Sigmoid colon (tissue), 7 donors: Measurements from ENCODE around the gene MRPS24. TPM values are rescaled to one million over a fixed set of nuclear protein-coding genes. Genes with fewer than 3 reads are reported as not detected.

Experiments
- DNase-seq: peaks from one replicate; pipeline ENCODE4 v3.0.0-alpha.2; 2019
- H3K27ac ChIP-seq, 4 donors: fragments of 200-600 bp; sonication (generic); one replicate each; pipeline ENCODE4 v1.5.1; 2016 to 2019; ENCODE audit warnings: mild to moderate bottlenecking in 1 of 4
- H3K27me3 ChIP-seq, 3 donors: fragments of 200-600 bp; sonication (generic); one replicate each; pipeline ENCODE4 v1.5.1; 2019; ENCODE audit warnings: mild to moderate bottlenecking in 1 of 3
- H3K36me3 ChIP-seq, 4 donors: fragments of 200-600 bp; sonication (generic); one replicate each; pipeline ENCODE4 v1.5.1; 2016 to 2019
- H3K4me1 ChIP-seq, 4 donors: fragments of 200-600 bp; sonication (generic); one replicate each; pipeline ENCODE4 v1.5.1; 2017 to 2019
- H3K4me3 ChIP-seq, 4 donors: fragments of 200-600 bp; sonication (generic); one replicate each; pipeline ENCODE4 v1.5.1; 2017 to 2019; ENCODE audit warnings: mild to moderate bottlenecking in 2 of 4, moderate library complexity in 1 of 4
- H3K9me3 ChIP-seq, 4 donors: fragments of 200-600 bp in 3 of 4; sonication (generic) in 3 of 4; one replicate each; pipeline versions ENCODE4 v1.5.1 to v1.6.1; 2013 to 2019
- EP300 ChIP-seq, 4 donors: sonication (generic); formaldehyde crosslinking; IDR thresholded peaks; one replicate each; pipeline ENCODE4 v1.6.1; 2017; ENCODE audit warnings: antibody characterized with exemption in 4 of 4
- POLR2A ChIP-seq, 2 donors: fragments of 450-650 bp; IDR thresholded peaks; one replicate each; pipeline ENCODE4 v1.6.1; 2016; ENCODE audit warnings: antibody characterized with exemption in 2 of 2, mild to moderate bottlenecking in 2 of 2, moderate library complexity in 2 of 2
- POLR2AphosphoS5 ChIP-seq, 4 donors: sonication (generic); formaldehyde crosslinking; IDR thresholded peaks; one replicate each; pipeline ENCODE4 v1.6.1; 2017; ENCODE audit warnings: antibody characterized with exemption in 4 of 4
- WGBS, 2 donors: extraction: QIAGEN DNeasy Blood & Tissue Kit; methylation state at CpG; one replicate each; pipeline ENCODE4 v1.1.7; 2013; 5-methylcytosine and 5-hydroxymethylcytosine counted together
- intact Hi-C: fragments of 100-400 bp; cut with DNase I; formaldehyde crosslinking; loops from one replicate; pipeline ENCODE4 v1.15.1; 2023
- polyA plus RNA-seq, 3 donors: library from polyadenylated mRNA; stranded (reverse); fragments of 200-250 nt; gene quantifications; one replicate each; pipeline ENCODE4 v1.2.3, GENCODE V29; 2013
- total RNA-seq, 4 donors: library from RNA; depleted of rRNA; stranded (reverse); fragments of >200 nt; gene quantifications; one replicate each; pipeline ENCODE4 v1.1.0, GENCODE V29; 2016
- TF ChIP-seq, protein P1 (sequence below), 4 experiments: fragments of 450-650 bp in 3 of 4; fragments of 200-600 bp in 1 of 4; IDR thresholded peaks; one replicate each; pipeline ENCODE4 v1.5.1; 2016 to 2019; ENCODE audit warnings: antibody characterized with exemption in 4 of 4, mild to moderate bottlenecking in 3 of 4, moderate library complexity in 2 of 4
- donor health status: healthy with polysubstance abuse.
- donor health status: Bipolar disorder and iron deficiency.
- donor health status: healthy.

Gene MRPS24
- 100 to 1,000 TPM; 105 to 148 (median 125) TPM for total RNA-seq
- polyA plus RNA-seq: 100 to 1,000 TPM; 145 to 177 (median 170) TPM

GRCh38 chr7:43869006-43869866 lies at the start of gene MRPS24:
Gene MRPS24 (minus strand): TSS chr7:43869517. CDS start chr7:43869495, 22 bp downstream.
- Histone ChIP-seq H3K9me3 (no peaks in the 10 kb centered on the region), H3K4me1 (peaks cover 0 to 33% (median 24%) of the 10 kb centered on the region in 4 donors), H3K27me3 (no peaks in the 10 kb centered on the region), H3K4me3 (peak within 1 kb of the TSS; percentile 83 to 99 (median 90)), H3K36me3 (peaks cover 0 to 21% (median 7%) of the 10 kb centered on the region in 4 donors), H3K27ac (peak within 1 kb of the TSS; percentile 87 to 94 (median 92))
- intact Hi-C loops: loop anchor here (1.0 kb wide), 1 partner anchor 57 kb away; the partner anchor contains the start of gene UBE2D4
- peak; percentile 11 to 35 for TF ChIP-seq POLR2A (IDR thresholded peaks at IDR 0.05)
- TF ChIP-seq POLR2AphosphoS5 (IDR thresholded peaks at IDR 0.05): peak; percentile 60 to 86 (median 80)
- TF ChIP-seq EP300 (IDR thresholded peaks at IDR 0.05): no peak
- DNase-seq: peak; percentile 97
- 0 to 1% methylated on average over 81 of the region's 81 CpGs for WGBS, 2 donors

- no peaks in the 10 kb centered on the region for H3K9me3 ChIP-seq
- H3K36me3 ChIP-seq: no peaks in the 10 kb centered on the region
- H3K4me3 ChIP-seq: no peak overlapping the region
- no peaks in the 10 kb centered on the region for H3K4me1 ChIP-seq
- WGBS, 2 donors: 96 to 97% methylated on average over 5 of the region's 5 CpGs
- no peak overlapping the region for H3K27ac ChIP-seq
- TF ChIP-seq POLR2A (IDR thresholded peaks at IDR 0.05): no peak
- TF ChIP-seq, protein P1, sequence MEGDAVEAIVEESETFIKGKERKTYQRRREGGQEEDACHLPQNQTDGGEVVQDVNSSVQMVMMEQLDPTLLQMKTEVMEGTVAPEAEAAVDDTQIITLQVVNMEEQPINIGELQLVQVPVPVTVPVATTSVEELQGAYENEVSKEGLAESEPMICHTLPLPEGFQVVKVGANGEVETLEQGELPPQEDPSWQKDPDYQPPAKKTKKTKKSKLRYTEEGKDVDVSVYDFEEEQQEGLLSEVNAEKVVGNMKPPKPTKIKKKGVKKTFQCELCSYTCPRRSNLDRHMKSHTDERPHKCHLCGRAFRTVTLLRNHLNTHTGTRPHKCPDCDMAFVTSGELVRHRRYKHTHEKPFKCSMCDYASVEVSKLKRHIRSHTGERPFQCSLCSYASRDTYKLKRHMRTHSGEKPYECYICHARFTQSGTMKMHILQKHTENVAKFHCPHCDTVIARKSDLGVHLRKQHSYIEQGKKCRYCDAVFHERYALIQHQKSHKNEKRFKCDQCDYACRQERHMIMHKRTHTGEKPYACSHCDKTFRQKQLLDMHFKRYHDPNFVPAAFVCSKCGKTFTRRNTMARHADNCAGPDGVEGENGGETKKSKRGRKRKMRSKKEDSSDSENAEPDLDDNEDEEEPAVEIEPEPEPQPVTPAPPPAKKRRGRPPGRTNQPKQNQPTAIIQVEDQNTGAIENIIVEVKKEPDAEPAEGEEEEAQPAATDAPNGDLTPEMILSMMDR (IDR thresholded peaks at IDR 0.05): no peak
- TF ChIP-seq EP300 (IDR thresholded peaks at IDR 0.05): no peak
- no peak for TF ChIP-seq POLR2AphosphoS5 (IDR thresholded peaks at IDR 0.05)
- H3K27me3 ChIP-seq: no peaks in the 10 kb centered on the region
- intact Hi-C loops: no loop called here
- DNase-seq: no peak
These were observed 46.6 kb upstream of the MRPS24 start for GRCh38 chr7:43915907-43916306.

DNA sequence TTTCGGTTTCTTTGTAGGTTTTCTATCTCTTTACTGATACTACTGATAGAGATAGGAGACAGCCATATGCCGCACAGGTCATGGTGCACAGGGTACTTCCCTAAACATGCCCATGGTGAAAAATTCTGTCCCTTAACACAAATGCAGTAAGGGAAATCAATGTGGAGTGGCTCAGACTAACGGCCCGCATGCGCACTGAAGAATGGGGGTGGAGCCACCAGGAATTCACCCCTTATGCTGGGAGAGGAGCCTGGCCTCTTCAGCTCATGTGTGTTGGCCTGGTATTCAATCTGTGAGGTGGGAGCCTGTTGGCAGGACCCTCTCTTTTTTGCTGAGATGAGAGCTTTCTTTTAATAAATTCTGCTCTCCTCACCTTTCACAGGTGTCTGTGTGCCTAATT lies 45.5 kb upstream of the MRPS24 start:
- no peak for DNase-seq
- H3K27me3 ChIP-seq: no peaks in the 10 kb centered on the region
- 94% methylated on average over 5 of the region's 5 CpGs for WGBS, 2 donors
- H3K4me1 ChIP-seq: no peaks in the 10 kb centered on the region
- TF ChIP-seq EP300 (IDR thresholded peaks at IDR 0.05) (no peak), POLR2AphosphoS5 (IDR thresholded peaks at IDR 0.05) (no peak), POLR2A (IDR thresholded peaks at IDR 0.05) (no peak)
- TF ChIP-seq, protein P1 (IDR thresholded peaks at IDR 0.05): no peak
- intact Hi-C loops: no loop called here
- no peaks in the 10 kb centered on the region for H3K36me3 ChIP-seq
- H3K4me3 ChIP-seq: no peak overlapping the region
- no peak overlapping the region for H3K27ac ChIP-seq
- H3K9me3 ChIP-seq: no peaks in the 10 kb centered on the region

DNA sequence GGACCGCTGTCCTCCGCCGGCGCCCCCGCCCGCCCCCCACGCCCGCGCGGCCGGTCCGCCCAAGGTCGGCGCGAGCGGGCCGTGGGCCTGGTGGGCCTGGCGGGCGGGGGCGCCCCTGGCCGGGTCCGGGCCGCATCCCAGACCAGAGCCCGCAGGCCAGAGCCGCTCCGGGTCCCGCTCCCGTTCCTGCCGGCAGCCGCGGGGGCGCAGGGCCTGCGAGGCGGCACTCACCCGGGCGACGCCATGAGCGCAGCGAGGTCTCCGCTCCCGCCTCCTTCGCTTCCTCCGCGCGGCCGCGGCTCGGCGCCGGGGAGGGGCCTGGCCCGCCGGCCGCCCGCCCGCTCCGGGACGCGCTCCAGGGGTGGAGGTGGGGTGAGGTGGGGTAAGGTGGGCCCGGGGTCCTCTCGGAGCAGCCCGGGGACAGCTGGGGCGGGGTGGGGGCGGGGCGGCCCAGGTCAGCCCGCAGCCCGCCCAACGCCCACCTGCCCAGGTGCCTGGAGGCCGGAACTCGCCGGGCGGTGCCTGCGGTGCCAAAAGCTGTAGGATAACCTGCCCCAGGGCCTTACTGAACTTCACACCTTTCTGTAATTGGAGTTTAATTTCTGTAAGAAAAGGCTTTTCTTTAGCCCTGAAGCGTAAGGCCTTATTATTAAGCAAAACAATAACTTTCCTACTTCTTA lies 37.2 kb upstream of the MRPS24 start, which contains the start of gene URGCP:
URGCP (minus strand) TSS at position 266 of the 680 bp plus-strand sequence; CDS start at position 245, 21 bp downstream.
- no peaks in the 10 kb centered on the region for H3K36me3 ChIP-seq
- peaks cover 0 to 35% (median 24%) of the 10 kb centered on the region in 4 donors for H3K4me1 ChIP-seq
- intact Hi-C loops: loop anchor here (5.0 kb wide), 1 partner anchor 34 kb away; no protein-coding TSS in a partner anchor
- 1% methylated on average over 73 of the region's 73 CpGs for WGBS, 2 donors
- H3K27ac ChIP-seq: peak within 1 kb of the TSS; percentile 86 to 92 (median 88)
- peak within 1 kb of the TSS; percentile 55 to 83 (median 76) for H3K4me3 ChIP-seq
- no peaks in the 10 kb centered on the region for H3K9me3 ChIP-seq
- TF ChIP-seq POLR2AphosphoS5 (IDR thresholded peaks at IDR 0.05) (peak in 1 of 4 donors; percentile 25), EP300 (IDR thresholded peaks at IDR 0.05) (no peak)
- no peaks in the 10 kb centered on the region for H3K27me3 ChIP-seq
- peak; percentile 74 for DNase-seq

GRCh38 chr7:43905956-43906330 lies 36.6 kb upstream of the MRPS24 start:
- intact Hi-C loops: loop anchor here (5.0 kb wide), 1 partner anchor 34 kb away; no protein-coding TSS in a partner anchor
- 0 to 1% methylated on average over 43 of the region's 43 CpGs for WGBS, 2 donors
- DNase-seq: peak; percentile 66

More at GRCh38 chr7:43905956-43906330, 36.6 kb upstream of the MRPS24 start:
- Histone ChIP-seq H3K4me3 (peak overlapping the region; percentile 55 to 83 (median 76)), H3K36me3 (no peaks in the 10 kb centered on the region), H3K27ac (peak overlapping the region; percentile 86 to 92 (median 88)), H3K27me3 (no peaks in the 10 kb centered on the region), H3K9me3 (no peaks in the 10 kb centered on the region), H3K4me1 (peaks cover 0 to 40% (median 24%) of the 10 kb centered on the region in 4 donors)
- no peak for TF ChIP-seq EP300 (IDR thresholded peaks at IDR 0.05)
- no peak for TF ChIP-seq POLR2A (IDR thresholded peaks at IDR 0.05)
- TF ChIP-seq, protein P1 (IDR thresholded peaks at IDR 0.05): no peak
- peak in 1 of 4 donors; percentile 28 for TF ChIP-seq POLR2AphosphoS5 (IDR thresholded peaks at IDR 0.05)
